Measurements from ENCODE around the gene OR2C1.

- TF ChIP-seq, protein P1, sequence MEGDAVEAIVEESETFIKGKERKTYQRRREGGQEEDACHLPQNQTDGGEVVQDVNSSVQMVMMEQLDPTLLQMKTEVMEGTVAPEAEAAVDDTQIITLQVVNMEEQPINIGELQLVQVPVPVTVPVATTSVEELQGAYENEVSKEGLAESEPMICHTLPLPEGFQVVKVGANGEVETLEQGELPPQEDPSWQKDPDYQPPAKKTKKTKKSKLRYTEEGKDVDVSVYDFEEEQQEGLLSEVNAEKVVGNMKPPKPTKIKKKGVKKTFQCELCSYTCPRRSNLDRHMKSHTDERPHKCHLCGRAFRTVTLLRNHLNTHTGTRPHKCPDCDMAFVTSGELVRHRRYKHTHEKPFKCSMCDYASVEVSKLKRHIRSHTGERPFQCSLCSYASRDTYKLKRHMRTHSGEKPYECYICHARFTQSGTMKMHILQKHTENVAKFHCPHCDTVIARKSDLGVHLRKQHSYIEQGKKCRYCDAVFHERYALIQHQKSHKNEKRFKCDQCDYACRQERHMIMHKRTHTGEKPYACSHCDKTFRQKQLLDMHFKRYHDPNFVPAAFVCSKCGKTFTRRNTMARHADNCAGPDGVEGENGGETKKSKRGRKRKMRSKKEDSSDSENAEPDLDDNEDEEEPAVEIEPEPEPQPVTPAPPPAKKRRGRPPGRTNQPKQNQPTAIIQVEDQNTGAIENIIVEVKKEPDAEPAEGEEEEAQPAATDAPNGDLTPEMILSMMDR (IDR thresholded peaks at IDR 0.05): no peak
- no peak for TF ChIP-seq POLR2A (IDR thresholded peaks at IDR 0.05)
These were observed 38.2 kb upstream of the OR2C1 start for GRCh38 chr16:3317315-3317999.

Measured in right lobe of liver (tissue), 4 donors.